ENCODE measurements around the gene TMEM200A. TPM values are rescaled to one million over a fixed set of nuclear protein-coding genes. Genes with fewer than 3 reads are reported as not detected.

TMEM200A gene
- total and polyA plus RNA-seq, 2 of the 8 experiments (the other 6 are each of a cell fraction or from before 2014, with no cell fraction given), result 6.2 to 13.9 TPM

GRCh38 chr6:130372786-130373185, 7.0 kb downstream of the TMEM200A start (continued):
- TF ChIP-seq, protein P1, sequence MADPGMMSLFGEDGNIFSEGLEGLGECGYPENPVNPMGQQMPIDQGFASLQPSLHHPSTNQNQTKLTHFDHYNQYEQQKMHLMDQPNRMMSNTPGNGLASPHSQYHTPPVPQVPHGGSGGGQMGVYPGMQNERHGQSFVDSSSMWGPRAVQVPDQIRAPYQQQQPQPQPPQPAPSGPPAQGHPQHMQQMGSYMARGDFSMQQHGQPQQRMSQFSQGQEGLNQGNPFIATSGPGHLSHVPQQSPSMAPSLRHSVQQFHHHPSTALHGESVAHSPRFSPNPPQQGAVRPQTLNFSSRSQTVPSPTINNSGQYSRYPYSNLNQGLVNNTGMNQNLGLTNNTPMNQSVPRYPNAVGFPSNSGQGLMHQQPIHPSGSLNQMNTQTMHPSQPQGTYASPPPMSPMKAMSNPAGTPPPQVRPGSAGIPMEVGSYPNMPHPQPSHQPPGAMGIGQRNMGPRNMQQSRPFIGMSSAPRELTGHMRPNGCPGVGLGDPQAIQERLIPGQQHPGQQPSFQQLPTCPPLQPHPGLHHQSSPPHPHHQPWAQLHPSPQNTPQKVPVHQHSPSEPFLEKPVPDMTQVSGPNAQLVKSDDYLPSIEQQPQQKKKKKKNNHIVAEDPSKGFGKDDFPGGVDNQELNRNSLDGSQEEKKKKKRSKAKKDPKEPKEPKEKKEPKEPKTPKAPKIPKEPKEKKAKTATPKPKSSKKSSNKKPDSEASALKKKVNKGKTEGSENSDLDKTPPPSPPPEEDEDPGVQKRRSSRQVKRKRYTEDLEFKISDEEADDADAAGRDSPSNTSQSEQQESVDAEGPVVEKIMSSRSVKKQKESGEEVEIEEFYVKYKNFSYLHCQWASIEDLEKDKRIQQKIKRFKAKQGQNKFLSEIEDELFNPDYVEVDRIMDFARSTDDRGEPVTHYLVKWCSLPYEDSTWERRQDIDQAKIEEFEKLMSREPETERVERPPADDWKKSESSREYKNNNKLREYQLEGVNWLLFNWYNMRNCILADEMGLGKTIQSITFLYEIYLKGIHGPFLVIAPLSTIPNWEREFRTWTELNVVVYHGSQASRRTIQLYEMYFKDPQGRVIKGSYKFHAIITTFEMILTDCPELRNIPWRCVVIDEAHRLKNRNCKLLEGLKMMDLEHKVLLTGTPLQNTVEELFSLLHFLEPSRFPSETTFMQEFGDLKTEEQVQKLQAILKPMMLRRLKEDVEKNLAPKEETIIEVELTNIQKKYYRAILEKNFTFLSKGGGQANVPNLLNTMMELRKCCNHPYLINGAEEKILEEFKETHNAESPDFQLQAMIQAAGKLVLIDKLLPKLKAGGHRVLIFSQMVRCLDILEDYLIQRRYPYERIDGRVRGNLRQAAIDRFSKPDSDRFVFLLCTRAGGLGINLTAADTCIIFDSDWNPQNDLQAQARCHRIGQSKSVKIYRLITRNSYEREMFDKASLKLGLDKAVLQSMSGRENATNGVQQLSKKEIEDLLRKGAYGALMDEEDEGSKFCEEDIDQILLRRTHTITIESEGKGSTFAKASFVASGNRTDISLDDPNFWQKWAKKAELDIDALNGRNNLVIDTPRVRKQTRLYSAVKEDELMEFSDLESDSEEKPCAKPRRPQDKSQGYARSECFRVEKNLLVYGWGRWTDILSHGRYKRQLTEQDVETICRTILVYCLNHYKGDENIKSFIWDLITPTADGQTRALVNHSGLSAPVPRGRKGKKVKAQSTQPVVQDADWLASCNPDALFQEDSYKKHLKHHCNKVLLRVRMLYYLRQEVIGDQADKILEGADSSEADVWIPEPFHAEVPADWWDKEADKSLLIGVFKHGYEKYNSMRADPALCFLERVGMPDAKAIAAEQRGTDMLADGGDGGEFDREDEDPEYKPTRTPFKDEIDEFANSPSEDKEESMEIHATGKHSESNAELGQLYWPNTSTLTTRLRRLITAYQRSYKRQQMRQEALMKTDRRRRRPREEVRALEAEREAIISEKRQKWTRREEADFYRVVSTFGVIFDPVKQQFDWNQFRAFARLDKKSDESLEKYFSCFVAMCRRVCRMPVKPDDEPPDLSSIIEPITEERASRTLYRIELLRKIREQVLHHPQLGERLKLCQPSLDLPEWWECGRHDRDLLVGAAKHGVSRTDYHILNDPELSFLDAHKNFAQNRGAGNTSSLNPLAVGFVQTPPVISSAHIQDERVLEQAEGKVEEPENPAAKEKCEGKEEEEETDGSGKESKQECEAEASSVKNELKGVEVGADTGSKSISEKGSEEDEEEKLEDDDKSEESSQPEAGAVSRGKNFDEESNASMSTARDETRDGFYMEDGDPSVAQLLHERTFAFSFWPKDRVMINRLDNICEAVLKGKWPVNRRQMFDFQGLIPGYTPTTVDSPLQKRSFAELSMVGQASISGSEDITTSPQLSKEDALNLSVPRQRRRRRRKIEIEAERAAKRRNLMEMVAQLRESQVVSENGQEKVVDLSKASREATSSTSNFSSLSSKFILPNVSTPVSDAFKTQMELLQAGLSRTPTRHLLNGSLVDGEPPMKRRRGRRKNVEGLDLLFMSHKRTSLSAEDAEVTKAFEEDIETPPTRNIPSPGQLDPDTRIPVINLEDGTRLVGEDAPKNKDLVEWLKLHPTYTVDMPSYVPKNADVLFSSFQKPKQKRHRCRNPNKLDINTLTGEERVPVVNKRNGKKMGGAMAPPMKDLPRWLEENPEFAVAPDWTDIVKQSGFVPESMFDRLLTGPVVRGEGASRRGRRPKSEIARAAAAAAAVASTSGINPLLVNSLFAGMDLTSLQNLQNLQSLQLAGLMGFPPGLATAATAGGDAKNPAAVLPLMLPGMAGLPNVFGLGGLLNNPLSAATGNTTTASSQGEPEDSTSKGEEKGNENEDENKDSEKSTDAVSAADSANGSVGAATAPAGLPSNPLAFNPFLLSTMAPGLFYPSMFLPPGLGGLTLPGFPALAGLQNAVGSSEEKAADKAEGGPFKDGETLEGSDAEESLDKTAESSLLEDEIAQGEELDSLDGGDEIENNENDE (IDR thresholded peaks at IDR 0.05; ENCODE audit: insufficient replicate concordance, low read length), result no peak
